Mesothelial cell of epicardium (in vitro differentiated cells): Measurements from ENCODE around the gene ZFAND3. TPM values are rescaled to one million over a fixed set of nuclear protein-coding genes. Genes with fewer than 3 reads are reported as not detected.

Experiments
- DNase-seq, 2 experiments: peaks; one replicate each; pipeline ENCODE4 v3.0.0; 2021; ENCODE audit warnings: low spot score in 2 of 2; ENCODE audit not compliant: unreplicated experiment in 2 of 2
- H3K27ac Mint-ChIP-seq: 2 replicates; pipeline ENCODE4 v1.8.0; 2021; ENCODE audit warnings: mixed read lengths
- H3K27me3 Mint-ChIP-seq: 2 replicates; pipeline ENCODE4 v1.8.0; 2021; ENCODE audit warnings: low read depth, mixed read lengths
- H3K36me3 Mint-ChIP-seq: 2 replicates; pipeline ENCODE4 v1.8.0; 2021; ENCODE audit warnings: mixed read lengths
- H3K4me1 Mint-ChIP-seq: 2 replicates; pipeline ENCODE4 v1.8.0; 2021; ENCODE audit warnings: mixed read lengths
- H3K4me3 Mint-ChIP-seq: 2 replicates; pipeline ENCODE4 v1.8.0; 2021; ENCODE audit warnings: mild to moderate bottlenecking, moderate library complexity, mixed read lengths
- H3K9me3 Mint-ChIP-seq: 2 replicates; pipeline ENCODE4 v1.8.0; 2021; ENCODE audit warnings: mixed read lengths
- CTCF ChIP-seq: fragments of 200-600 bp; sonication (generic); IDR thresholded peaks from one replicate; pipeline ENCODE4 v1.5.0; 2021; ENCODE audit warnings: antibody characterized with exemption; ENCODE audit not compliant: unreplicated experiment
- total RNA-seq: library from RNA; stranded (reverse); gene quantifications from 3 replicates; pipeline ENCODE4 v1.2.1, GENCODE V29; 2021

Gene ZFAND3
- total RNA-seq, 1 donor from 2014 or later = 81.2 TPM

GRCh38 chr6:38153798-38154345, 334.3 kb downstream of the ZFAND3 start:
- Mint-ChIP-seq H3K9me3 (peaks cover 3% of the 10 kb centered on the region), H3K4me1 (peaks cover 11% of the 10 kb centered on the region), H3K36me3 (peaks cover 15% of the 10 kb centered on the region), H3K27ac (no peak overlapping the region), H3K27me3 (no peaks in the 10 kb centered on the region), H3K4me3 (no peak overlapping the region)
- DNase-seq = no peak
- TF ChIP-seq CTCF = no peak

GRCh38 chr6:38154731-38155130, 335.2 kb downstream of the ZFAND3 start:
- Mint-ChIP-seq H3K27ac (no peak overlapping the region), H3K36me3 (peaks cover 22% of the 10 kb centered on the region), H3K27me3 (no peaks in the 10 kb centered on the region), H3K4me1 (peaks cover 3% of the 10 kb centered on the region), H3K9me3 (peaks cover 5% of the 10 kb centered on the region), H3K4me3 (no peak overlapping the region)
- no peak for DNase-seq
- no peak for TF ChIP-seq CTCF

DNA sequence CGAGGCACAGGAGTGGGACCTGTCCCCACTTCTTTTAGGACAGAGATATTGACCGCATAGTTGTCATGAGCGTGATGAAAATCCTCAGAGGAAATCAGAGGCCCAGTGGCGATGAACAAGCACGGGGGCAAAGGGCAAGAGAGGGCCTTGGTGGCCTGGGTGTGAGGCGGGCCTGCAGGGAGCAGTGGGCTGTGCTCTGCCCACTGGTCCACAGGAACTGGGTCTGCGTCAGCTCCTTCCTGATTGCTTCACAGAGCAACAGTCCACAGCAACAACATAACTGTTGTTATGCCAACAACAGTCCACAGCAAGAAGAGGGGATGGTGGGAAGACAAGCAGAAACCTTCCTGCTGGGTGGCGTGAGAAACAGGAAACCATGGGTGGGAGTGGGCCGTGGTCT, 335.6 kb downstream of the ZFAND3 start:
- DNase-seq = no peak
- peaks cover 26% of the 10 kb centered on the region for H3K36me3 Mint-ChIP-seq
- peaks cover 7% of the 10 kb centered on the region for H3K9me3 Mint-ChIP-seq
- H3K27ac Mint-ChIP-seq = peak overlapping the region; percentile 52
- no peaks in the 10 kb centered on the region for H3K27me3 Mint-ChIP-seq
- no peaks in the 10 kb centered on the region for H3K4me1 Mint-ChIP-seq
- no peak for TF ChIP-seq CTCF
- H3K4me3 Mint-ChIP-seq = no peak overlapping the region

GRCh38 chr6:38155621-38156204, 336.2 kb downstream of the ZFAND3 start:
- no peaks in the 10 kb centered on the region for H3K4me1 Mint-ChIP-seq
- TF ChIP-seq CTCF = no peak
- peak overlapping the region; percentile 33 for H3K27ac Mint-ChIP-seq
- H3K9me3 Mint-ChIP-seq = peaks cover 13% of the 10 kb centered on the region
- H3K36me3 Mint-ChIP-seq = peaks cover 32% of the 10 kb centered on the region
- H3K27me3 Mint-ChIP-seq = no peaks in the 10 kb centered on the region
- DNase-seq = no peak
- H3K4me3 Mint-ChIP-seq = no peak overlapping the region

DNA sequence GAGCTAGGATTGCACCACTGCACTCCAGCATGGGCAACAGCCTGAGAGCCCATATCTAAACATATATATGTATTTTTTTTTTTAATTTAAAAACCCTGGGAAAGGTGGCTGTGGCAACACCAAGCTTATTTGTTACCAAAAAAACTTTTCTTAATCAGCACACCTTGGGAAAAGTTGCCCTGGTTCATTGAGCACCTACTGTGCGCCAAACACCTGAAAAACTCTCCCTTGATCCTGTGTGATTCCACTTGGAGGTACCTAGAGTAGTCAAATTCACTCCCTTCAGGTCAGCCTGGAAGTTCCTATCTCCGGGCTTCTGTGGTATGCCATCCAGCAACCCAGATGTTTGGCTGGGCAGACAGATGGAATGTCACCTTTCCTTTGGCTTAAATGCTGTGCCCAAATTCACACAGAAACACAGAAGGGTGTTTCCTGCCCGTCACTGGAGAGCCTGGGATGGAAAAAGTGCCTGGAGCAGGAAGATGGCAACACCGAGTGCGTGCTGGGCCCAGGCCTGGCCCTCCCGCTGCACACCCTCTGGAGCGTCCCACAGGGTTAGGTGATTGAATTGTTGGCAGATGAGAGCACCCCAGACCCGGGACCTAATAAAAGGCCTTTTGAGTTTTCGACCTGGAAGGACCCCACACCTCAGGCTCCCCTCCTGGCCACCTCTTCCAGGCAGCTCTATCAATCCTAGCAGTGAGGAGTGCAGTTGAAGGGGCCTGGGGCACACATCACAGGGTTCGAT, 337.5 kb downstream of the ZFAND3 start:
- Mint-ChIP-seq H3K4me1 (no peaks in the 10 kb centered on the region), H3K27ac (no peak overlapping the region), H3K9me3 (peaks cover 15% of the 10 kb centered on the region), H3K27me3 (no peaks in the 10 kb centered on the region), H3K36me3 (peaks cover 42% of the 10 kb centered on the region), H3K4me3 (no peak overlapping the region)
- no peak for TF ChIP-seq CTCF
- no peak for DNase-seq
